ENCODE measurements around the gene FMN1.

GRCh38 chr15:33031324-33031821, 163.1 kb downstream of the FMN1 start:
- no peak for TF ChIP-seq GATA2 (IDR thresholded peaks at IDR 0.05; ENCODE audit: low read depth, low read length)
- no peak for TF ChIP-seq GATA3 (IDR thresholded peaks at IDR 0.05; ENCODE audit: low read depth, low read length)

All from SH-SY5Y (cell line).